ENCODE data around the gene ZNF473. TPM values are rescaled to one million over a fixed set of nuclear protein-coding genes. Genes with fewer than 3 reads are reported as not detected.
"Not testable (repeated sequence)": the region's sequence is repeated elsewhere in the genome, so short reads cannot be mapped to it uniquely, and the experiment has no call there.

The ZNF473 gene
- total RNA-seq, 1 experiment from 2014 or later: 19.0 TPM

- not testable (repeated sequence) for H3K4me2 ChIP-seq (ENCODE audit: insufficient read depth, insufficient read length, low read length); H3K4me1 Mint-ChIP-seq; H3K27ac Mint-ChIP-seq; H3K56ac ChIP-seq (ENCODE audit: insufficient read length, low read depth, low read length); H2BK5ac ChIP-seq (ENCODE audit: insufficient read length, low read length); H4K20me1 ChIP-seq (ENCODE audit: control insufficient read depth, insufficient read depth, insufficient read length); H2BK20ac ChIP-seq (ENCODE audit: low read depth, low read length, poor library complexity, severe bottlenecking); H3K4ac ChIP-seq (ENCODE audit: low read depth, low read length); H2AK5ac ChIP-seq (ENCODE audit: insufficient read length, low read length); H3T11ph ChIP-seq (ENCODE audit: low read length); H3K36me3 Mint-ChIP-seq (ENCODE audit: insufficient read depth in 1 of 3, low read depth in 3 of 3); H3K18ac ChIP-seq (ENCODE audit: insufficient read length, low read depth, low read length); H2BK15ac ChIP-seq (ENCODE audit: low read depth, low read length); H3K79me2 ChIP-seq (ENCODE audit: insufficient read depth, low read length); H3K27me3 ChIP-seq (ENCODE audit: insufficient read depth, low read length); H4K5ac ChIP-seq (ENCODE audit: insufficient read length, low read depth, low read length); DNase-seq; H3K14ac ChIP-seq (ENCODE audit: insufficient read depth, low read length); H4K8ac ChIP-seq (replicated peaks; ENCODE audit: insufficient read length, low read depth, low read length); H3K27me3 Mint-ChIP-seq (ENCODE audit: low read depth); H3K4me3 Mint-ChIP-seq; H3K9ac ChIP-seq (ENCODE audit: extremely low read depth, insufficient read length, low read length); H2BK12ac ChIP-seq (ENCODE audit: insufficient read length, low read depth, low read length); H2BK120ac ChIP-seq (ENCODE audit: low read depth, low read length, poor library complexity, severe bottlenecking); H3K4me1 ChIP-seq (ENCODE audit: insufficient read depth, low read length); H3K23ac ChIP-seq (ENCODE audit: insufficient read length, low read depth, low read length); H4K91ac ChIP-seq (ENCODE audit: insufficient read length, low read depth, low read length); H2AFZ ChIP-seq (ENCODE audit: low read length); H3K23me2 ChIP-seq (ENCODE audit: insufficient read length, low read depth, low read length, poor library complexity, severe bottlenecking); H3K27ac ChIP-seq (ENCODE audit: insufficient read length, low read depth, low read length); H3K79me1 ChIP-seq (ENCODE audit: insufficient read depth, low read depth, low read length, poor library complexity, severe bottlenecking)
- peaks cover 29 to 77% of the 10 kb centered on the region in 2 experiments for H3K9me3 Mint-ChIP-seq
- H3K9me3 ChIP-seq (ENCODE audit: control insufficient read depth, low read depth, low read length): peaks cover 24% of the 10 kb centered on the region
- no CpG with 5 or more reads among the region's 8 CpGs for WGBS (ENCODE audit: extremely low coverage, insufficient read length, low lambda C conversion rate)
Observed at GRCh38 chr19:50075076-50075475, 49.3 kb downstream of the ZNF473 start.

- WGBS (ENCODE audit: extremely low coverage, insufficient read length, low lambda C conversion rate): no CpG with 5 or more reads among the region's 14 CpGs
- H2BK15ac ChIP-seq (ENCODE audit: low read depth, low read length); H3K4me1 Mint-ChIP-seq; H3K56ac ChIP-seq (ENCODE audit: insufficient read length, low read depth, low read length); H3K27me3 ChIP-seq (ENCODE audit: insufficient read depth, low read length); H3K9ac ChIP-seq (ENCODE audit: extremely low read depth, insufficient read length, low read length); H3K36me3 Mint-ChIP-seq (ENCODE audit: insufficient read depth in 1 of 3, low read depth in 3 of 3); H3K4me2 ChIP-seq (ENCODE audit: insufficient read depth, insufficient read length, low read length); H4K91ac ChIP-seq (ENCODE audit: insufficient read length, low read depth, low read length); H3K4ac ChIP-seq (ENCODE audit: low read depth, low read length); H2BK120ac ChIP-seq (ENCODE audit: low read depth, low read length, poor library complexity, severe bottlenecking); H4K8ac ChIP-seq (replicated peaks; ENCODE audit: insufficient read length, low read depth, low read length); DNase-seq; H4K5ac ChIP-seq (ENCODE audit: insufficient read length, low read depth, low read length); H4K20me1 ChIP-seq (ENCODE audit: control insufficient read depth, insufficient read depth, insufficient read length); H3K27me3 Mint-ChIP-seq (ENCODE audit: low read depth); H3K4me1 ChIP-seq (ENCODE audit: insufficient read depth, low read length); H2AK5ac ChIP-seq (ENCODE audit: insufficient read length, low read length); H3K27ac Mint-ChIP-seq; H3K4me3 Mint-ChIP-seq; H3K27ac ChIP-seq (ENCODE audit: insufficient read length, low read depth, low read length); H2BK20ac ChIP-seq (ENCODE audit: low read depth, low read length, poor library complexity, severe bottlenecking); H3K18ac ChIP-seq (ENCODE audit: insufficient read length, low read depth, low read length); H3K79me2 ChIP-seq (ENCODE audit: insufficient read depth, low read length); H3K79me1 ChIP-seq (ENCODE audit: insufficient read depth, low read depth, low read length, poor library complexity, severe bottlenecking); H3K23ac ChIP-seq (ENCODE audit: insufficient read length, low read depth, low read length); H2BK5ac ChIP-seq (ENCODE audit: insufficient read length, low read length); H2BK12ac ChIP-seq (ENCODE audit: insufficient read length, low read depth, low read length); H3K14ac ChIP-seq (ENCODE audit: insufficient read depth, low read length); H3K23me2 ChIP-seq (ENCODE audit: insufficient read length, low read depth, low read length, poor library complexity, severe bottlenecking); H2AFZ ChIP-seq (ENCODE audit: low read length); H3T11ph ChIP-seq (ENCODE audit: low read length): not testable (repeated sequence)
- peaks cover 22% of the 10 kb centered on the region for H3K9me3 ChIP-seq (ENCODE audit: control insufficient read depth, low read depth, low read length)
- peaks cover 27 to 70% of the 10 kb centered on the region in 2 experiments for H3K9me3 Mint-ChIP-seq
Observed at GRCh38 chr19:50075644-50076372, 50.0 kb downstream of the ZNF473 start.
